DMS53 treated with DMSO at 0.1 percent for 48 hours (cell line): ENCODE results near the gene ZBTB46.

Experiments
- DNase-seq: peaks from one replicate; lab custom pipeline; 2025; ENCODE audit not compliant: unreplicated experiment; lab: John Stamatoyannopoulos, UW

Gene ZBTB46

DNA sequence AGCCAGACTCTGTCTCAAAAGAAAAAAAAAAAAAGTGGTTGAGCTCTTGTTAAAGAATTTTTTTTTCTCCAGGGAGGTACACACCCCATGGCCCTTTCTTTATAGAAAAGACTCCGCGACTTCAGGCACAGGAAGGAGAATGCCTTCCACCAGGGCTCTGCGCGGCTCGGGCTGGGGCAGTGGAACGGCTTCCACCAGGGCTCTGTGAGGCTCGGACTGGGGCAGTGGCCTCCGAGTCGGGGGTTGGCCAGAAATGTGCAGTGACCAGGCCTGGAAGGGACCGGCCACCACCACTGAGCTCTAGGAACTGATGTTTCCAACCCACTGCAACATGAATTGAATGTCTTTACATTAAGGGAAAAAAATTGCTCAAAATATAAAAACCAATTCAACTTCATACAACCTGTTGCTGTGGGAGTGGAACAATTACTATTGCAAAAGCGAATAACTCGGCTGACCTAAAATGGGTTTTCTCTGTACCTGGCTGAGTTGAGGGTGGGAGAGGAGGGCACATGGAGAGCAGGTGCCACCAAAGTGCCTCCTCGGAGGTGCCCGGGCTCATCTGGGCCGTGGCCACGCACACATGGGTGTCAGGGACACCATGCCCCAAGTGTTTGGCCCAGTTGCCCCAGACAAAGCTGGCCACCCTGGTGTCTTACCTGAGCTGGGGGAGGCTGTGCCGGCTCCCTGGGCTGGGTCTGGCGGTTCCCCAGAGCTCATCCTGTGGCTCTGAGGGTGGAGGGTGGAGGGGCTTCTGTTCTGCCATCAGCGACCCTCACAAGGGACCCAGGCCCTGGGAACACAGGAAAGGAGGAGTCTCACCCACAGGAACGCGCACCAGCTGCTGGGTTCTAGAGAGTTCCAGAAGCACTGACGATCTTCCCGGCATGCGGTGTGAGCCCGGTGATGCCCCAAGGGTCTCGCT lies 62.2 kb downstream of the ZBTB46 start:
- no peak for DNase-seq

DNA sequence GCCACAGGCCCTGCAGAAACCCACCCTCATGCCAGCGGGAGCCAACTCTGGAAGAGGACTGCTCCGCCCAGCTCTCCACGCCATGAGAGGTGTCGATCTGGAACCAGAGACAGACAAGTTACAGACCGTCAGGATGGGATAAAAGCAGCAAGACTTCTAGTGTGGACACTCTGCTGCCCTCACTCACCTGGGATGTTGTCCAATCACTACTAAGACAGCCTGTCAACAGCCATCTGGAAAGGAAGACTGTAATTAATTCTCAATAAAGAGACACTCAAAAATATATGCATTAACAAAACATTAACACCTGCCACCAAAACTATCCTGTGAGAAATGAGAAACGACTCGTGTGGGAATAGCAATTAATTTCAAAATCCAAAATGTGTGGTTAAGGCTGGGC lies 63.2 kb downstream of the ZBTB46 start:
- DNase-seq, result no peak

DNA sequence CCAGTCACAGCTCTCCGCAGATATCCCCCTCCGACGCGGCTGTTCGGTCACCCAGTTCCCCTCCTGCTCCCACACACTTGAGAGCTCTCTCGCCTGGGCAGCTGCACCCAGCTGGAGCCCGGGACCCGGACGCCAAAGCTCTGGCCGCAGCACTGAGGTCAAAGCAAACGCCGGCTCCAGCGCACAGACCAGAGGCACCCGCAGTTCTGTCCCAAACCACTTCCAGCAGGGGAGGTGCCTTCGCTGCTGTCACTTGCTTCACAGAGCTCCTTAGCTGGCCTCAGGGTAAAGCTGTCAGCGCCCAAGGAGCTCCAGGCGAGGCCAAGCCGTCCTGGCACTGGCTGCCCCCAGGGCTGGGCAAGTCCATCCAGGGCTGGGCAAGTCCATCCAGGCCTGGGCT lies 63.6 kb downstream of the ZBTB46 start:
- no peak for DNase-seq

DNA sequence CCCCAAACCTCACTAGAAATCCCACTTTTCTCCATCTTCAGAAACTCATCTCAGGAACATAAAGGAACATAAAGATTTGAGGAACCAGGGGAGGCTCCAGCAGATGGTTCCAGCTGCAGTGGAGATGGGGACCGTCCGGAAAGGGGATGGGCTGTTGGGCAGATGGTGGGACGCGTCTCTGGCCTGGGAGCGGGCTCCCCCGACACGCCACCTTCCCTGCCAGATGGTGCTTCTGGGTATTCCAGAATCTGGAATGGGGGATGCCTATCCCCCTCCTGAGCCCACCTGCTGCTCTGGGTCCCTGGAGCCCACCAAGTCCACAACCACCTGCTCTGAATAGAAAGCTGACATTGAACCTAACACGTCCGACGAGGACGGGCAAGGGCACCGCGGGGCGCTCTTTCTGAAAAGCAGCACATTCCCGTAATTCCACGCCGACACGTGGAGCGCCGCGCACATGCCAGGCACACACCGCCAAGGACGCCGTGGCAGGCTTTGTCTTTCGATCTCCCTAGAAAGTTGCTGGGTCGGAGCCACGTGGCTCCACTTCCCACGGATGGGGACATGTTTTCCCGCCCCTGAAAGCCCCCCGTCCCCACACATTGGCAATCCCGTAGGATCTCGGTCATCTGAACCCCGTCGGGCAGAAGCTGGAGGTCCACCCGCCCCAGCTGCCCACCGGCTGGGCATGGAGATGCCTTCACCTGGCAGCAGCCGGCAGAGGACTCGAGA lies 64.2 kb downstream of the ZBTB46 start:
- no peak for DNase-seq

DNA sequence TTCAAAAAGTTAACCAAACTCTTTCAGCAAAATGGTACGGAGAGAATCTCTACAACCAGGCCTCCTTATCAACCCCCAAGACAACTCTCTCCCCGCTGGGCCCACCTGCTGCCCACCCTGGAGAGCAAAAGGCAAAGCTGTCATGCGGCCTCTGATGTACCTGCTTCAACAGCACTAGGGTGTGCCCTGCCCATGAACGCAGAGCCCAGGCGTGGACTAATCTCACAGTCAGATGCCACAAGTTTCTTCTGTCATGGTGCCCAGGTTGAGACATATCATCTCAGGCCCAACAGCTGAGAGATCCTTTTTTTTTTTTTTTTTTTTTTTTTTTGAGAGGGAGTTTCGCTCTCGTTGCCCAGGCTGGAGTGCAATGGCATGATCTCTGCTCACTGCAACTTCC lies 65.2 kb downstream of the ZBTB46 start:
- no peak for DNase-seq

DNA sequence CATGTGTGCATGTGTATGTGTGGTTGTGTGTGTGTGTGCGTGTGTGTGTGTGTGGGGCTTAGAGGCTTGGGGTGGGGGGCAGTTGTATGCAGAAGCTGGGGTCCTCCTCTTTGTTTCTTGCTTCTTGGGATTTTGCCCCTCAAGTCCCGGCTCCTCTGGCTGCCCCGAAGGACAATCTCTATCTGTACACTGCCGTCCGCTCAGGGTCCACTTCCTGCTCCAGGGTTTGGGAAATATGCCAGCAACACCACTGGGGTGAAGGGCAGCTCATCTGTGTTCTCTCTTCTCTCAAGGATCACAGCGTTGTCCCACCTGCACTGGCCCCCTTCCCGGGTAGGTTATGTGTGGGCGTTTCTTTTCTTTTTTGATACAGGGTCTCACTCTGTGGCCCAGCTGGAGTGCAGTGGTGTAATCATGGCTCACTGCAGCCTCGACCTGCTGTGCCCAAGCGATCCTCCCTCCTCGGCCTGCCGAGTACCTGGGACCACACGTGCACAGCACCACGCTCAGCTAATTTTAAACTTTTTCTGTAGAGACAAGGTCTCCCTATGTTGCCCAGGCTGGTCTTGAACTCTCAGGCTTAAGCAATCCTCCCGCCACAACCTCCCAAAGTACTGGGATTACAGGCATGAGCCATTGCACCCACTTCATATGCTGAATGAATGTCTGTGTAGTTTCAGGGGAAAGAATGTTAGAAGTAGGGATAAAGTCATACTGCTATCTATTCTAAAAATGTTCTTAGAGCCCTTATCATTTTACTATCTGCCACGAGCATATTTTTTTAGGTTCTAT lies 65.8 kb downstream of the ZBTB46 start:
- no peak for DNase-seq

DNA sequence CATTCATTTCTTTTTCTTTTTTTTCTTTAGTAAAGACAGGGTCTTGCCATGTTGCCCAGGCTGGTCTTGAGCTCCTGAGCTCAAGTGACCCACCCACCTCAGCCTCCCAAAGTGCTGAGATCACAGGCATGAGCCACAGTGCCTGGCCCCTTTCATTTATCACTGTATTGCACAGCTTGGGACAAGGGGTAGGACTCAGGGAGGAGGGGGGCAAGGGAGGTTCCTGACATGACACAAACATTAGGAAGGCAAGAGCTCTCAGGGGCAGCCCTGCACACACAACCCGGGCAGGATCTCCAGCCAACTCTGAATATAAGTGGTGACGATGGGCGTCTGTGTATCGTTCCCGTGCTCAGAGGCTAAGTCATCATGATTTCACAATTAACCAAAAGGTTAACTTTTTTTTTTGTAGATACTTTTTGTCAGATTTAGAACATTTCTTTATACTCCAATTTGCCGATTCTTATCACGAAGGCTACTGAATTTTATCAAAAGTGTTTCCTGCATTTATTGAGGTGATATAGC lies 71.6 kb downstream of the ZBTB46 start:
- DNase-seq, result no peak

DNA sequence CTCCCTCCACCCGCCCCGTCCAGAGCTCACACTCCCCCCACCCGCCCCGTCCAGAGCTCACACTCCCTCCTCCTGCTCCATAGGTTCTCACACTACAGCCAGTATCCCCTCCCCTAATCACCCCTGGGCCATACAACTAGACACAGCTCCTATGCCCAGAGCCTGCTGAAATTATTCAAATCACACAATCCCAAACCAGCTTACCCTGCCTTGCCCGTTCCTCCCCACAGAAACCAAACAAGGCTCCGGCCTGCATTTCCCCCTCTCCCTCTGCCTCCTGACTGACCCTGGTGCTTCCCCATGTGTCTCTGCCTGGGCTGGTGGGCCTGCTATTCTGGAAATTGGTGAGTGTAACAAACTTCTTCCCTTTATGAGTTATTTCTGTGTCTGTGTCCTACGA lies 72.9 kb downstream of the ZBTB46 start:
- no peak for DNase-seq

DNA sequence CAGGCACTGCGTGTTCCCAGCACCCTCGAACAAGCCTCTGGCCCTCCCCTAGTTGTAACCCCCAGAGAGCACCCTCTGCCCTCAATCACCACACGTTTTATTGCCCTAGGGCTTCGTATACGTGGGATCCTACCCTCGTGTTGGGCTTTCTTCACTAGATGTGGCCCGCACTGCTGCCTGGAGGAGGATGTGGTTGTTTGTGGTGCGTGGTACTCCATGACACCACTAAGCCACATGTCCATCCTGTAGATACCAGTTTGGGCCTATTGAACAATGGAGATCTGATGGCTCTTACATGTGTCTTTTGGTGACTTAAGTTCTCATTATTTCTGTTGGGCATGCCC lies 74.4 kb downstream of the ZBTB46 start:
- DNase-seq, result no peak

DNA sequence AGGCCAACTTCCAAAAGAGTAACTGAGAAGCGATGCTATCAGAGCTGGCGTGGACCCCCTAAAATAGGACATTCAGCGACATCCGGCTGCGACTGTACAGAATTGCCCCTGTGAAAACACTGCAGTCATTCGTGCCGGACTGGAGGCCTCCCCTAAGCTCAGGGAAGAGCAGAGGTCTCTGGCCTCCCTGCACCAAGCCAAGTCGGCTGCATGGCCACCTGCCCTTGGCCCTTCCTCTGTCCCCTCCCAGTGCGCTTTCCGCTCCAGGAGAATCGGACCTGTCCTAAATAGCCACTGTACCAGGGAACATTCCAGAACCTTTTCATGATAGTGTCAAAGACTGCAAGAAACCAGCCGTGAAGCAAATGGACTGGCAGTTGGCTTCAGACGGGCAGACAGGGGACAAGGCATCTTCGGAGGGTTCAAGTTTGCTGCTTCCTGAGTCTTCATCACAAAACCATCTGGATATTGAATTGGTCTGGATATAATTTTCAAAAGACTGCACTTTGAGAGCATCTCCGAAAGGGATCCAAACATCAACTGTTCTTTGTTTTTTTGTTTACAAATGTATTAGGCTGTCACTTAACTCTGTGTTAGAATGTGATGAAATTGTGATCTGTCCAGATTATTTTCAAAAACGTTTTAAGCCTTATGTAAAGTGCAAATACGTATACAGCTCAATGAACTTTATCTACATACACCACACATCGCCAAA lies 75.0 kb downstream of the ZBTB46 start:
- DNase-seq, result no peak

DNA sequence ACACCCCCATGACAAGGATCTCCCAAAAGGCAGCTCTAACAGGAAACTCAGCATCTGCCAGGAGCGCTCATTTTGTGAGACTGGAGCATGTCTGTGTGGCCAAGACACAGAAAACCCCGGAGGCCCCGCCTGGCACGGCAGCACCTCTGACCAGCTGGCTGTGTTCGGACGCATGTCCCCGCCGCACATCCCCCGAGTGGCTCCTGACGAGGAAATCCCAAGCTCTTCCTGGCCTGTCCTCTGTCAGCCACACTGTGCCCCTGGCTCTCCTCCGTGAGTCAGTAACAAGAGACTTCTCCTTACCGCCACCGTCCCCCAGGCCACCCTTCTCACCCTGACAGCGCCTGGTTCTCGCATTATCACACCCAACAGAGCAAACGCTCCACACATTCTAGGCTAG lies 77.1 kb downstream of the ZBTB46 start:
- DNase-seq, result no peak

DNA sequence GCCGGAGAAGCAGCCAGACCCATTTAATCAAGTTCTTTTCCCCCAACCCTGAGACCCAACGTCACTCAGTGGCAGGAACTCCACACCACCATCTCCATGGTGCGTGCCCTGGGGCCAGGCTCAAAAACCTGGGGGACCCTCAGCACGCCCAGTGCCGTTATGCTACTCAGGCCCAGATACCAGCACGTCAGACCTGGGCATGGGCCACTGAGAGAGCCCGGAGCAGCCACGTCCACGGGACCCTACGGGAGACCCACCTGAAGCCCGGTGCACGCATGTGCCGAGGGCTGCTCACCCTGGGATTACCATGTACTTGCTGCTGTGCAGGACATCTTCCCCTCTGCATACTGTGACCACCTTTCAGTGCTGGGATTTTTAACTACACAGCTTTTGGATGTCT lies 77.7 kb downstream of the ZBTB46 start:
- DNase-seq, result no peak

DNA sequence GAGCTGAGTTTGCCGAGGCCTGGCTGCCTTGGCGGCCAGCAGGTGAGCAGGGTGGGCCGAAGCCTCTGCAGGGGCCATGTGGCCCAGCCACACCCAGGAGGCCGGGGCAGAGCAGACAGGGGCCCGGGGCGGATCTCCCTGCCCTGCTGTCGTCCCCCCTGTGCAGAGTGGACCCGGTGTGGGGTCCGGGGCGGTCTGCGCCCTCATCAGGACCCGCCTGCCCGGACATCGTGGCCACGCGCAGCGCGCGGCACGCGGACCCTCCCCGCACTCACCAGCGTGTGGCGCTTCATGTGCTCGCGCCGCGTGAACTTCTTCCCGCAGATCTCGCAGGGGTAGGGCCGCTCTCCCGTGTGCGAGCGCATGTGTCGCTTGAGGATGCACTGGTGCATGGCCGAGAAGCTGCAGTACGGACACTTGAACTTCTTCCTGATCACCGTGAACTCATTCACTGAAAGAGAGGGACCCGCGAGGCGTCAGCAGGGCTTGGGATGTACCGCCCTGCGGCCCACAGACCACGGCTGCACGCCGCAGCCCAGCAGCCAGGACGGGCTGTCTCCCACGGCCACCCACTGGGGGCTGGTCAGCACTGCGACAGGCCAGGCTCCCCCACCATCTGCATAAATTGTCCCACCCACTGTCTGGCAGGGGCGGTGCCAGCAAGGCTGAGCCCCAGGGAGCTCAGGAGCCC lies 78.5 kb downstream of the ZBTB46 start:
- DNase-seq, result no peak

DNA sequence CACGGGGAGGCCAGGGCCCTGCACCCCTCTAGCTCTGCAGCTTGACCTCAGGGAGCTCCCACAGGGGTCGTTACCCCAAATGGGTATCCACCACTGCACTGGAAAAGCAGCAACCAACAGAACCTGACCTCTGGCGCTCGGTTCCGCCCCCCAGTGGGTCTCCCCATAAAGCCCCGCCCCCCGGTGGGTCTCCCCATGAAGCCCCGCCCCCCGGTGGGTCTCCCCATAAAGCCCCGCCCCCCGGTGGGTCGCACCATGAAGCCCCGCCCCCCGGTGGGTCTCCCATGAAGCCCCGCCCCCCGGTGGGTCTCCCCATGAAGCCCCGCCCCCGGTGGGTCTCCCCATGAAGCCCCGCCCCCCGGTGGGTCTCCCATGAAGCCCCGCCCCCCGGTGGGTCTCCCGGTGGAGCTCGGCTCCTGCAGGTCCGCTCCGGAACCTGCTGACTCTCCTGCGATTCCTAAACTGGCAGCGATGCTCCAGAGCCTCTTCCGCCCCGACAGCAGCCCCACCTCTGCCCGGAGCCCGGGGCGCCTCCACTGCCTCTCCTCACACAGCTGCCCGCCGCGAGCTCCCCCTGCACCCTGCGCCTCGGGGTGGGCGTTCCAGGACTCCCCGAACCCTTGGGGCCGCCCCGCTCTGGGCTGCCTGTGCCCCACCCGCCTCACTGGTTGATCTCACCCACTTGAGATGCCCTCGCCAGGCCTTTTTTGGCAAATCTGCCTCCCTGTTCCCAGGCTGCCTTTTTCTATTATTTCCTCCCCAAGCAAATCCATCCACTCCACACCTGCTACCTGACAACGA lies 79.4 kb downstream of the ZBTB46 start:
- no peak for DNase-seq

DNA sequence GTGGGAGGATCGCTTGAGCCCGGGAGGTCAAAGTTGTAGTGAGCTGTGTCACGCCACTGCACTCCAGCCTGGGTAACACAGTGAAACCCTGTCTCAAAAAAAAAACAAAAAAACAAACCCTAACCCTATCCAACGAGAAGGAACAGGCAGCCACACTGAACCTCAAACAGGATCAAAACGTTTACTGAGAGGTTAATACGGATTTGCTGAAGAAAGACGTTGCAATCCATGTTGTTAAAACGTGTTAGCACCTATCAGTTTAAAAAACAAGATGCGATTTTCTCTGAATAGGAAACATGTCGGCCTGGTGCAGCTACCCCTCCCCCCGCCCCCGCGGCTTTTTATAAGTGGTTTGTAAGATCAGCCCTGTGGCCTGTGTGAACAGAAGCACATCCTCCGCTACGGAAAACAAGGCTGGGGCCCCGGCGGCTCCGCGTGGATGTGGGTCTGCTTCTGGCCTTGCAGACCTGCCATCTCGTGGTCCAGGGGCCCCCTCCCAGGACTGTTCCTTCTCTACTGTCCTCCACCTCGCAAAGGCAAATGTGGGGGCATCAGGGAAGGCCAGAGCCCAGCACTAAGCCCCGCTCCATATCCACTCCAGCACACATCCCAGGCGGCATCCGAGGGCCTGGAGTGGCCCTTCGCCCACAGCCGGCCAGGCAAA lies 80.1 kb downstream of the ZBTB46 start:
- DNase-seq, result no peak

DNA sequence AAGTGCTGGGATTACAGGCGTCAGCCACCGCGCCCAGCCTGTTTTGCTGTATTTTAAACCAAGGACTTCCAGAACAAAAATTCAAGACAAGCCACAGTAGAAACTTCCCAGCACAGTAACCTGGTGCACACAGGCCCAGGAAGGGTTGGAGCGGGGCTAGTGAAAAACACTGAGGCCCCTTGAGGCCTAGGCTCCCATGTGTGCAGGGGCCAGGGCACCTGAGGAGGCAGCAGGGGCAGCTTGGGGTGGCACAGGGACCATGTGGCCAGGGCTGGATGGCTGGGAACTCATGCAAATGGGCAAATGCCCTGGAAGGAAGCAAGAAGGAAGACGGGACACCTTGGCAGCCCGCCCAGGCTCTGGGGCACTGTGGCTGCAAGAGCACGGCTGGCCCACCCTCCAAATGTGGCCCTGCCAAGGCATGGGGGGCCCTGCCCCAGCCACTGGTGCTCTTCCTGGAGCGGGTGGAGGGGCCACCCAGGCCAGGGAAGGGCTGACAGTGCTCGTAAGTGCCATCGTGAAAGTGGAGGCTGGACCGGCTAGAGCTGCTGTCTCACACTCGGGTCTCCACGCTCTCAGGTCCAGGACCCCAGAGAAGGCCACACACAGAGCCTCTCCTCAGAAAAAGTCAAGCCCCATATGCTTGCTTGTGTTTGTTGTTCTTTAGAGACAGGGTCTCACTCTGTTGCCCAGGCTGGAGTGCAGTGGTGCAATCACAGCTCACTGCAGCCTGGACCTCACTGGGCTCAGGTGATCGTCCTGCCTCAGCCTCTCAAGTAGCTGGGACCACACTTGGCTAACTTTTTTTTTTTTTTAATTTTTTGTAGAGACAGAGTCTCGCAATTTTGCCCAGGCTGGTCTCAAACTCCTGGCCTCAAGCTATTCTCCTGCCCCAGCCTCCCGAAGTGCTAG lies 81.2 kb downstream of the ZBTB46 start:
- no peak for DNase-seq

DNA sequence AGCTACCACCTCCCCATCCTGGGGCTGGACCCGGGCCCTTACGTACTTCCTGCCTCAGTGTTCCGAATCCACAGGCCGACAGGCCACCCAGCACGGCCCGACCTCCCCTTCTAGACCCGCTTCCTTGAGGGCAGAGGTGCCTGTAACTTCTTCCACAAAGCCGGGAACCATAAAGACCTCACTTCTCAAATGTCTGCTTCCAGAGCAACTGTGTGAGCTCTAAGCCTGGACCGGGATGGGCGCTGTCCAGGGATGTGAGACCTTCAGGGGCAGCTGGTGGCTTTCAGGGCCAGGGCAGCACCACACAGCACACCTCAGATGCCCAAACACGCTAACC lies 82.2 kb downstream of the ZBTB46 start:
- no peak for DNase-seq
